Measurements from ENCODE around the gene ERC1.
"Not testable (repeated sequence)": the region's sequence is repeated elsewhere in the genome, so short reads cannot be mapped to it uniquely, and the experiment has no call there.

The ERC1 gene

GRCh38 chr12:1222858-1223639 is 232.0 kb downstream of the ERC1 start:
- no peak for TF ChIP-seq CTCF (IDR thresholded peaks at IDR 0.05; ENCODE audit: low read depth, low read length)
- H3K4me3 ChIP-seq (ENCODE audit: low read depth, low read length) = no peak overlapping the region

- no peak overlapping the region for H3K4me3 ChIP-seq (ENCODE audit: low read depth, low read length)
- TF ChIP-seq CTCF (IDR thresholded peaks at IDR 0.05; ENCODE audit: low read depth, low read length) = no peak
These were observed 235.9 kb downstream of the ERC1 start for GRCh38 chr12:1226951-1227350.

GRCh38 chr12:1234073-1234472 is 243.1 kb downstream of the ERC1 start:
- no peak for TF ChIP-seq CTCF (IDR thresholded peaks at IDR 0.05; ENCODE audit: low read depth, low read length)
- H3K4me3 ChIP-seq (ENCODE audit: low read depth, low read length) = no peak overlapping the region

GRCh38 chr12:1246637-1247036 is 255.6 kb downstream of the ERC1 start:
- no peak for TF ChIP-seq CTCF (IDR thresholded peaks at IDR 0.05; ENCODE audit: low read depth, low read length)
- no peak overlapping the region for H3K4me3 ChIP-seq (ENCODE audit: low read depth, low read length)

GRCh38 chr12:1250641-1251040 is 259.6 kb downstream of the ERC1 start:
- TF ChIP-seq CTCF (IDR thresholded peaks at IDR 0.05; ENCODE audit: low read depth, low read length) = no peak
- H3K4me3 ChIP-seq (ENCODE audit: low read depth, low read length) = no peak overlapping the region

- H3K4me3 ChIP-seq (ENCODE audit: low read depth, low read length) = no peak overlapping the region
- no peak for TF ChIP-seq CTCF (IDR thresholded peaks at IDR 0.05; ENCODE audit: low read depth, low read length)
These were observed 261.7 kb downstream of the ERC1 start for GRCh38 chr12:1252758-1253157.

GRCh38 chr12:1255125-1255524 is 264.1 kb downstream of the ERC1 start:
- not testable (repeated sequence) for H3K4me3 ChIP-seq (ENCODE audit: low read depth, low read length)

GRCh38 chr12:1255854-1256253 is 264.8 kb downstream of the ERC1 start:
- H3K4me3 ChIP-seq (ENCODE audit: low read depth, low read length) = not testable (repeated sequence)
